GM23248 (cell line): ENCODE data around the gene ICA1.

Experiments
- EZH2 ChIP-seq: fragments of 200-600 bp; sonication (generic); IDR thresholded peaks from 2 replicates; pipeline ENCODE4 v1.6.1; 2018; ENCODE audit warnings: antibody characterized with exemption, mild to moderate bottlenecking; ENCODE audit not compliant: insufficient read depth, poor library complexity, severe bottlenecking
- EZH2phosphoT487 ChIP-seq: fragments of 200-600 bp; sonication (generic); IDR thresholded peaks from 2 replicates; pipeline ENCODE4 v1.6.1; 2018; ENCODE audit warnings: antibody characterized with exemption, moderate library complexity, mild to moderate bottlenecking, low read depth; ENCODE audit not compliant: insufficient read depth

DNA sequence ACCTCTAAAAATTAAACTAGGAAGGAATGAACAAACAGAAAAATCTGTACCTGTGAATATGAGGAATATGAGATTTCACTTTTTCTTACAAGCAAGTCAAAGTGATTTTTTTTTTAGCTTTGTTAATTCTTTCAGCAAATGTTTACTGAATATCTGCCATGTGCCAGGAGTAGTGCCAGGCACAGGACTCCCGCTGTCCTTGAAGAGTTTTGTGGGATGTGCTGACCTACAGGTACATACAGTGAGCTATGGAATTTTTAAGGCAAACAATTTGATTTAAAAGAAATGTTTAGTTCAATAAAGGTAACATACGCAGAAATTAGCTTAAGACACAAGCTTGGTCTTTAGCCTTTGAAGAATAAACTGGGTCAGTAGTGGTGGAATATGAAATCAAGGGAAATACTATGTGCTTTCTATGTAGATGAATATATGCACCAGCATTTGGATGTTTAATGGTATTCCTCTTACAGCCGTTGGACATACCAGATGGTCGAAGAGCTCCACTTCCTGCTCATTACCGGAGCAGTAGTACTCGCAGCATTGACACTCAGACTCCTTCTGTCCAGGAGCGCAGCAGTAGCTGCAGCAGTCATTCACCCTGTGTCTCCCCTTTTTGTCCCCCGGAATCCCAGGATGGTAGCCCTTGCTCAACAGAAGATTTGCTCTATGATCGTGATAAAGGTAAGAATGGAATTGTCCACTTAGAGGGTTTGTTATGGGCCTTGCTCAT, 191.4 kb downstream of the ICA1 start:
- TF ChIP-seq EZH2 (no peak), EZH2phosphoT487 (no peak)
